Ascending aorta (tissue), 2 donors: ENCODE measurements around the gene C12orf56. TPM values are rescaled to one million over a fixed set of nuclear protein-coding genes. Genes with fewer than 3 reads are reported as not detected.
"Not testable (repeated sequence)": the region's sequence is repeated elsewhere in the genome, so short reads cannot be mapped to it uniquely, and the experiment has no call there.

Experiments
- DNase-seq, 2 donors: peaks; one replicate each; pipeline ENCODE4 v3.0.0-alpha.2; 2019; ENCODE audit warnings: low spot score in 2 of 2
- H3K27ac ChIP-seq, 2 donors: fragments of 200-600 bp; sonication (generic); one replicate each; pipeline ENCODE4 v1.5.1; 2016 to 2017; ENCODE audit warnings: mild to moderate bottlenecking in 1 of 2
- H3K27me3 ChIP-seq: fragments of 200-600 bp; sonication (generic); one replicate; pipeline ENCODE4 v1.5.1; 2017
- H3K36me3 ChIP-seq, 2 donors: fragments of 200-600 bp; sonication (generic); one replicate each; pipeline ENCODE4 v1.5.1; 2016
- H3K4me1 ChIP-seq, 2 donors: fragments of 200-600 bp; sonication (generic); one replicate each; pipeline ENCODE4 v1.5.1; 2016 to 2017; ENCODE audit warnings: mild to moderate bottlenecking in 1 of 2
- H3K4me3 ChIP-seq, 2 donors: fragments of 200-600 bp; sonication (generic); one replicate each; pipeline ENCODE4 v1.5.1; 2016 to 2017; ENCODE audit warnings: mild to moderate bottlenecking in 1 of 2
- H3K9me3 ChIP-seq, 2 donors: fragments of 200-600 bp; sonication (generic); one replicate each; pipeline ENCODE4 v1.5.1; 2016
- CTCF ChIP-seq, 3 experiments: fragments of 200-600 bp in 2 of 3; fragments of 450-650 bp in 1 of 3; sonication (generic) in 2 of 3; IDR thresholded peaks; one replicate each; pipeline ENCODE4 v1.5.1; 2016 to 2019; ENCODE audit warnings: antibody characterized with exemption in 3 of 3, mild to moderate bottlenecking in 1 of 3, moderate library complexity in 1 of 3
- intact Hi-C: fragments of 100-400 bp; cut with DNase I; formaldehyde crosslinking; loops from one replicate; pipeline ENCODE4 v1.15.1; 2023
- total RNA-seq: library from RNA; depleted of rRNA; stranded (reverse); fragments of >200 nt; gene quantifications from one replicate; pipeline ENCODE4 v1.1.0, GENCODE V29; 2016

Gene C12orf56
- total RNA-seq, 1 donor from 2014 or later: not detected

- H3K4me1 ChIP-seq: no peaks in the 10 kb centered on the region
- TF ChIP-seq CTCF (IDR thresholded peaks at IDR 0.05): no peak
- DNase-seq: no peak
- intact Hi-C loops: no loop called here
- no peak overlapping the region for H3K27ac ChIP-seq
- no peaks in the 10 kb centered on the region for H3K27me3 ChIP-seq
- no peak overlapping the region for H3K4me3 ChIP-seq
- no peaks in the 10 kb centered on the region for H3K36me3 ChIP-seq
- no peaks in the 10 kb centered on the region for H3K9me3 ChIP-seq
Observed at GRCh38 chr12:64325055-64325454, 65.5 kb downstream of the C12orf56 start.

- TF ChIP-seq CTCF (IDR thresholded peaks at IDR 0.05): no peak
- DNase-seq: no peak
- Histone ChIP-seq H3K4me3 (no peak overlapping the region), H3K27me3 (no peaks in the 10 kb centered on the region), H3K27ac (no peak overlapping the region), H3K4me1 (no peaks in the 10 kb centered on the region), H3K9me3 (no peaks in the 10 kb centered on the region), H3K36me3 (no peaks in the 10 kb centered on the region)
- intact Hi-C loops: no loop called here
Observed at GRCh38 chr12:64323476-64324225, 66.9 kb downstream of the C12orf56 start.

GRCh38 chr12:64323006-64323405 is 67.6 kb downstream of the C12orf56 start:
- H3K27ac ChIP-seq: no peak overlapping the region

GRCh38 chr12:64320611-64321010 is 69.9 kb downstream of the C12orf56 start:
- Histone ChIP-seq H3K4me3 (no peak overlapping the region), H3K9me3 (no peaks in the 10 kb centered on the region), H3K27ac (no peak overlapping the region), H3K36me3 (no peaks in the 10 kb centered on the region), H3K27me3 (no peaks in the 10 kb centered on the region), H3K4me1 (no peaks in the 10 kb centered on the region)
- no peak for TF ChIP-seq CTCF (IDR thresholded peaks at IDR 0.05)
- intact Hi-C loops: no loop called here
- DNase-seq: no peak

More at GRCh38 chr12:64323006-64323405, 67.6 kb downstream of the C12orf56 start:
- no peaks in the 10 kb centered on the region for H3K36me3 ChIP-seq
- no peaks in the 10 kb centered on the region for H3K4me1 ChIP-seq
- intact Hi-C loops: no loop called here
- no peak for TF ChIP-seq CTCF (IDR thresholded peaks at IDR 0.05)
- H3K4me3 ChIP-seq: no peak overlapping the region
- no peak for DNase-seq
- H3K9me3 ChIP-seq: no peaks in the 10 kb centered on the region
- no peaks in the 10 kb centered on the region for H3K27me3 ChIP-seq

GRCh38 chr12:64319540-64320225 is 70.9 kb downstream of the C12orf56 start:
- DNase-seq, H3K4me1 ChIP-seq, H3K27ac ChIP-seq, H3K4me3 ChIP-seq, H3K9me3 ChIP-seq, H3K27me3 ChIP-seq, intact Hi-C loops, H3K36me3 ChIP-seq: not testable (repeated sequence)

- Histone ChIP-seq H3K4me1 (no peaks in the 10 kb centered on the region), H3K36me3 (no peaks in the 10 kb centered on the region), H3K9me3 (no peaks in the 10 kb centered on the region), H3K27me3 (no peaks in the 10 kb centered on the region), H3K4me3 (no peak overlapping the region), H3K27ac (no peak overlapping the region)
- intact Hi-C loops: no loop called here
- DNase-seq: no peak
- no peak for TF ChIP-seq CTCF (IDR thresholded peaks at IDR 0.05)
Observed at GRCh38 chr12:64318605-64319004, 72.0 kb downstream of the C12orf56 start.
